Activated CD8-positive, alpha-beta memory T cell treated with anti-CD3 and anti-CD28 coated beads, Interleukin-2, amount 50 U/mL, for 1 hour (primary cell): ENCODE results near the gene EHMT1.

Experiments
- DNase-seq: peaks from one replicate; pipeline ENCODE4 v3.0.0-alpha.2; 2020; ENCODE audit errors: extremely low read depth

Gene EHMT1

DNA sequence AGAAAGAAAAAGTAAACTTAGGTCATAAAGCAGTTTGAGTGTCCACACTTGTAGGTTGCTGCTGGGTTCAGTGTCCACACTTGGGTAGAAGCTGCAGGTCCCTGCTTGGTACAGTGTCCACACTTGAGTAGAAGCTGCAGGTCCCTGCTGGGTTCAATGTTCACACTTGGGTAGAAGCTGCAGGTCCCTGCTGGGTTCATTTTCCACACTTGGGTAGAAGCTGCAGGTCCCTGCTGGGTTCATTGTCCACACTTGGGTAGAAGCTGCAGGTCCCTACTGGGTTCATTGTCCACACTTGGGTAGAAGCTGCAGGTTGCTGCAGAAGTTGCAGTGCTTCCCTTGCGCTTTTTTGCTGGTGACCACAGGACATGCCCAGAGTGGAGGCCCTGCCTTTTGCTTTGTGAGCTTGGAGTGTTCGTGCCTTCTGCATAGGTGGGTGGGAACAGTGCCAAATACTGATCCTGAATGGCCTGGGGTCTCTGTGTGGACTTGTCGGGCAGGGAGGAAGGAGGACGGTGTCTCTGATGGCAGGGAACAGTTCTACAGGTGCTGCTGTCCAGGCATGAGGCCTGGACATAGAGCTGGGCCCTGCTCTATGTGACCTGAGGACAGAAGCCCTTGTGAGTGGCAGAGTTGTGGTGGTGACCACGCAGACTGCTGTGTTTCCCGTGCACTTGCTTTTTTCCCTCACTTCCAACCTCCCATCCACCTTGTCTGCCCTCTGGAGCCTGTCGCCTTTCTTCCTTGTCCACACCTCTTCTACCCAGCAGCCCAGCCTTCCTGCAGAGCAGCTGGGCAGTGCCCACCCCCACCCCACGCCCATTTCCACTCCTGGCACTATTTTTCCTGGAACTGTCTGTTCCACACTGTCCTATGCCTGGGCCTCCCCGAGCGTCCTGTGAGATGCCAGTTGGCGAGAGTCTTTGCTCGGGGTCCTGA, 120.8 kb downstream of the EHMT1 start:
- DNase-seq: no peak

DNA sequence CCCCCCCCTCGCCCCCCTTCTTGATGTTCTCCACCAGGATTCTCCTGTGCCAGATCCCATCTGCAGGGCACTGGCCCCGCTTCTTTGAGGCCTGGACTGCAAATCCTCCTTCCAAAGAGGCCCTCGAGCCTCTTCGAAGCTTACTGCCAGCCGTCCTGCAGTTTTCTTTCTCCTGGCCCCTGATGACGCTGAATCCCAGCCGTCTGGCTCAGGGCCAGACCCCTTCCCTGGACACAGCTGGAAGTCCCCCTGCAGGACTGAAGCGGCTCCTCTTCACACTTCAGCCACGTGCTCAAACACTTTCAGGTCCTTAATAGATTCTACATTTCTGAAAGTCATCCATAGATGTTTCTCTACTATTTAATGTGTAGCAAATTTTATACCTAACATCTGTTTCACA, 121.5 kb downstream of the EHMT1 start:
- DNase-seq: no peak

DNA sequence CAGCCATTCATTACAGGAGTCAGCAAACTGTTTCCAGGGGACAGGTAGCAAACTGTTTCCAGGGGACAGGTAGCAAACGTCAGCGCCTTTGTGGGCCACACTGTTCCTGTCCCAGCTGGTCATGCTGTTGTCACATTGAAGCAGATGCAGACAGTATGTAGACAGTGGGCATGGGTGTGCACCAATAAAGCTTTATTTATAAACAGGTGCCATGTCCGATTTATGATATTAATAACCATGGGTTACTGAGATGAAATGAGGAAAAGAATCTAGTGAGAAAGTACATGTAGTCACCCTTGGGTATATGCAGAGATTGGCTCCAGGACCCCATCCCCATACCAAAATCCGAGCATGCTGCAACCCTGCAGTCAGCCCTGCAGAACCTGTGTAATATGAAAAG, 122.5 kb downstream of the EHMT1 start:
- no peak for DNase-seq

DNA sequence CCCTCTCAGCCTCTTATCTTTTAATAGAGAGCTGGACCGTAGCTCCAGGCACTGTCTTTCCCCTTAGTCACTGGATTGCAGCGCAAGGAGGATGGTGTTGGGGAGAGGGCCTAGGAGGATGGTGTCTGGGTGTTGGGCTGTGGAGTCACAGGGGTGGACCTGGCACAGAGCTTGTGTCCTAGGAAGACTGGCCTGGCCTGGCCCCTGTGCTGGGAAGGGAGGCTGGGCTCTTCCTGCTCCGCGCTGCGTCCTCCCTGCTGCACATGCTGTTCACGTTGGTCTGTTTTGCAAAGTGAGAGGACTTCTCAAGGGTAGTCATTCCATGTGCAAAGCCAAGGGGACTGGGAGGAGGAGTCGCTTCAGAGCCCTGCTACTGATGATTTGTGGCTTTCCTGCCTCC, 123.9 kb downstream of the EHMT1 start:
- no peak for DNase-seq

DNA sequence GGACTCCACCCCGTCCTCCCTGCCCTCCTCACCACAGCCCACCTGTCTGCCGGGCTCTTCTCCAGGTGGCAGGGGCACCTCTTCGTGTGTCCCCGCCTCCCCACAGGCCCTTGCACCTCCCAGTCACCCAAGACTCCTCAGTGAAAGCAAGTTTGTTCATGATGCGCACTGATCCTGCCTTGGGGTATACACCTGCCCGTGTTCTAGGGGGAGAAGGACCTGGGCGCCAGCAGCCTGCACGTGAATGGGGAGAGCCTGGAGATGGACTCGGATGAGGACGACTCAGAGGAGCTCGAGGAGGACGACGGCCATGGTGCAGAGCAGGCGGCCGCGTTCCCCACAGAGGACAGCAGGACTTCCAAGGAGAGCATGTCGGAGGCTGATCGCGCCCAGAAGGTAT, 124.9 kb downstream of the EHMT1 start:
- DNase-seq: no peak

DNA sequence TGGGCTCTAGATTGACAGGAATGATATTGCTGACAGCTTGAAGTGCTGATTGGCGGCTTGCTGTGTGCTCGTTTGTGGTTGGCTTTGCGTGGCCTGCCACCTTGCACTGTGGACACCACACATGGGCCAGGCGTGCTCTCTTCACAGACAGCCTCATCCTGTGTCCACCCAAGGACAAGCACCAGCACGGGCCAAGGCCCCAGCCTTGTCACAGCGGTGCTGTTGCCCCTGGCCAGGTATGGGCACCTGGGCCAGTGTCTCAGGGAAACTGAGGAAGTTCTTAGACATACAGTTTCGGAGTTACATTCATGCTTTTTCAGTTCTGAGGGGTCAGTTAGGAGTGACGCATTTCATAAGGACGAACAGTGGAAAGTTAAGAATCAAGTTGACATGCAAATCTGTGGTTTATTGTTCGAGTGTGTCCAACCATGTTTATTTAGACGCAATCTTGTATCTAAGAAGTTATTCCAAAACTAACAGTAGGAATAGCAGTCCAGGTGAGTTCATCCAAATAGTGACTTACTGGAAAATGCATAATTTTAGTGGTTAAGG, 125.9 kb downstream of the EHMT1 start:
- DNase-seq: no peak

DNA sequence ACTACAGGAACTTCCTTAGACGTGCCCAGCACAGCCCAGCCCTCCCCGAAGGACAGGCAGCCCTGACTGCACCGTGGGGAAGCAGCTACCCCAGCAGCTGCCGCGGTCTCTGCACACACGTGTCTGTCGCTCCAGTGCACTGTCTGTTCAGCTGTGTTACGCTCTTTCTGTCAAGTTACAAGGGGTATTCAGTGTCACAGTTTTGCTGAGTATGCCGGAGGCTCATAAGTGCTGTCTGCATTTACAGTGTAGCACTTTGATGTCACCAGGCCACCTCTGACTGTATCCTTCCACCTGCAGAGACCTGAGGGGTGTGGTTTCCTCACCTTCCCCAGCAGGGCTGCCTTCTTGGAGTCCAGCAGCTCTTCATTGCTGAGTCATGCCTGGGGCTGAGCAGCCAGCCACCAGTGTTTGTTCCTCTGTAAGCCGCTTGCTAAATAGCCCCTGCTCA, 126.8 kb downstream of the EHMT1 start:
- DNase-seq: no peak

DNA sequence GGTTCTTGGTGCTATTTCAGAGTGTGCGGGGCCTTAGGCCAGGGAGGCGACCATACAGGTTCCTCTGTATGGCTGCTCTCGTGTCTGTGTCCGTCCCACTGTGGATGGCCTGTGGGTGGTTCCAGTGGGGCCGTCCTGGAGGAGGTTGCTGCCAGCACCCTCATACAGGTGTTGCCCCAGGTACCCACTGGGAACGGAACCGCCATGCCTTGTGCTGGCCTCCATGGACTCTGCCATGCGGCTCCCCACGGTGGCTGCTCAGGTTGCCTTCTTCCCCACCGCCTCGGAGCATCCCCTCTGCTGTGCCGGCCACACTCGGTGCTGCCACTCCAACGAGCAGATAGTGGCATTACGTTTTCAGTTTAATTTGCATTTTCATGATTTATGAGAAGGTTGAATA, 129.5 kb downstream of the EHMT1 start:
- no peak for DNase-seq

DNA sequence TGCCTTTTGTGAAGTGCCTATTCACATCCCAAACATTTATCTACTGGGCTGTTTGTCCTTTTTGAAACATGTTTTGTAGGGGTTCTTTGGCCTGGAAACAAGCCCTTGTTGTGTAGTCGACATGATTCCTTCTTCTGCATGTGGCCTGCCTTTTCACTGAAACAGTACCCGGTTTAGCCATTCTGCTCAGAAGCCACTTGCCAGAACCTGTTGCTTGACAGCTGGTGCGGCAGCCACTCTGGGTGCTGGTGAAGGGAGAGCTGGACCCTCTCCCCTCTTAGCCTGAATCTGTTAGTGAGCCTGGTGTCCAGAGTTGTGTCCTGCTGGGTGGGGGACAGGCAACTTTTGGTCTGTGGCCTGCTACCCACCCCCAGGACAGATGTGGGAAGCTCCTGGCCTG, 129.9 kb downstream of the EHMT1 start:
- DNase-seq: no peak

DNA sequence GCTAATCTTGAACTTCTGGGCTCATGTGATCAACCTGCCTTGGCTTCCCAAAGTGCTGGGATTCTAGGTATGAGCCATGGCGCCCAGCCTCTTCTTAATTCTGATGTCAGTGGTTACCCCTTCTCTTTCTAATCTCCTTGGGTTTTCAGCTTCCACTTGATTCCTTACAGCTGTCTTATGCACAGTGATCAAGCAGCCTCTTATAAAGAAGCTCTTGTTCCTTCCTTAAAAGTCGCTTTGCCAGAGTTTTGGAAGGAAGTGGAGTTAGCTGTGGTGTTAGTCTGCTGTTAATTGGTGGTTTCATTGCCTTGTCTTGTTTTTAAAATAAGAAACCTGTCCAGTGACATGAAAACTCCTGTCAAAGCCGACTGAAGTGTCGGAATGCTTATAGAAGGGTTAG, 130.7 kb downstream of the EHMT1 start:
- DNase-seq: no peak

DNA sequence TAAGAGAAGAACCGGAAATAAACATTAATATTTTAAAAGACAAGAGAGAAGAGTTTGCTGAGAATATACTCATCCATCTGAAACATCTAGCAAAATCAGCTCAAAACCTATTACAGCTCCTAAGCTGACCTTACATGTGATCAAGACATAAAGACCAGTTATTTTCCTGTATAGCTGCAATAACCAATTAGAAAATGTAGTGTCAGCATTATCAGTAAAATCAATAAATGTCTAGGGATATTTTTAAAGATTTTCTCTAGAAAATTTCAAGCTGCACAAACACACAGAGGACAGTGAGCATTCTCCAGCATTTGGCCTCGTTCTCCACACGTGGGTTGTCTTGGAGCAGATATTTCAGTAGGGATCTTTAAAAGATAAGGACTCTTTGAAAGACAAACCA, 131.2 kb downstream of the EHMT1 start:
- DNase-seq: no peak

DNA sequence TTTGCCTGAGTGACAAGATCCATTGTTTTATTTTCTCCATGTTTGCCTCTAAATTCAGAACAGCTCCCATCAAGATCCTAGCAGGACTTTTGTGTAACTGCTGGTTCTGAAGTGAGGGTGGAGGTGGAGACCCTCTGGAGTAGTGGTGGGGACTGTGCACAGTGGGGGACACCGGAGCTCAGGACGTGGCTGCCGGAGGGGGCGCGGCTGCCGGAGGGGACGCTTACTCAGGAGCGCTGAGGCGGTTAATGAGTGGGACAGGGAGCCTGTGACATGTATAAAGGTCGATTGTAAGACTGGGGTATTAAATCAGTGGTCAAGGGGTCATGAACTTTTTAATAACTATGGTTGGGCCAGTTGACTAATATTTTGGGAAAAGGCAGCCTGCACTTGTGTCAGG, 131.8 kb downstream of the EHMT1 start:
- DNase-seq: no peak

DNA sequence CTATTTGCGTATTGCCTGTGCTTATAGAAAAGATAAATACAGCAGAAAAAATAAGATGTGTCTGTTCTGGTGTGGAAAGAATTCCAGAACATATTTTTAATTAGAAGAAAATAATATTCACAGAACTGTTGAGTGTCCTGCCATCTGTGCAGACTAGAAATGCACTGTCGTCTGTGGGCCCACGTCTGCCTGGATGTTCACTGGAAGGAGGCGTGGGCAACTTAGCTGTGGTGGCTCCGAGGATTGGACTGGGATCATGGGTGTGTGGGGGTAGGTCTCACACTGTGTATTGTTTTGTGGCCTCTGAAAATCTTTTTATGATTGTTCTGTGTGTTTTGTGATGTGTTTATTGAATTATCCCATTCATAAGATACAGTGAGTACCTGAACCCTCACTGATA, 132.8 kb downstream of the EHMT1 start:
- no peak for DNase-seq

DNA sequence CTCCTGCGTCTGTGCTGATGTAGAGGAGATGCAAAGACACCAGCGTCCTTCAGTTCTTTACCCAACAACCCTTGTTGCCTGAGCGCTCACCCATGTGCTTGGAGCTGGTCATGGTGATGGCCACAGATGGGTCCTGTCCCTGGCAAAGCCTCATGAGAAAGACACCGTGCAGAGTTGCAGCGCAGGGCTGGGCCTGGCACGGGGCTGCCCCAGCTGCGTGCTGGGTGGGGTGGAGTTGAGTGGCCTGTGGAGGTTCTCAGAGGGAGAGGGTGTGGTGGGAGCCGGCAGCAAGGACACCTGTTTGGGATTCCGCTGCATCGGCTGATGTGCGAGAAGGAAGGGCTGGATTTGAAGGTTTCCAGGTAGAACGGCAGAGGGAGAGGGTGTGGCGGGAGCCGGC, 133.6 kb downstream of the EHMT1 start:
- no peak for DNase-seq

DNA sequence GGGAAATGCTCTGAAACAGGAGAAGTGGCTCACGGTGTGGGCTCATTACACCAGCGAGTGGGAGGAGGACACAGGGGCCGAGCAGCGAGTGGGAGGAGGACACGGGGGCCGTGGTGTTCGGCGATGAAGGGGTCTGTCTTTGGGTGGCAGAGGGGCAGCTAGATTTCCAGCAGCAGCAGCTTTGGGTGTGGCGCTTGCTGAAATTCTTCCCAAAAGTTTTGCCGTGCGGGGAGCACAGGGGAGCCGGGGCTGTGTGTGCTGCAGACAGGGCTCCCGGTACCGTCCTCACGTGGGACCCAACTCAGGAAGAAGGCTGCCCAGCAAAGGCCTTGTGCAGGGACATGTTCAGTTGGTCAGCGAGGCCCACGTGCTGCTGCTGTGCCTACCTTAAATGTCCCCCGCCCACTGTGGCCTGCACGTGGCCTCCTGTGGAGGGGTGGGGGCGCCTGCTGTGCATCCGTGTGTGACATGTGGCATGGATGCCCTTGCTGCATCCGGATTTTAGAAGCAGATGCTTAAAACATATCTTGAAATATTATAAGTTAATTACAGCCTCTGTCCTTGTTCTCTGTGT, 134.5 kb downstream of the EHMT1 start:
- DNase-seq: no peak

DNA sequence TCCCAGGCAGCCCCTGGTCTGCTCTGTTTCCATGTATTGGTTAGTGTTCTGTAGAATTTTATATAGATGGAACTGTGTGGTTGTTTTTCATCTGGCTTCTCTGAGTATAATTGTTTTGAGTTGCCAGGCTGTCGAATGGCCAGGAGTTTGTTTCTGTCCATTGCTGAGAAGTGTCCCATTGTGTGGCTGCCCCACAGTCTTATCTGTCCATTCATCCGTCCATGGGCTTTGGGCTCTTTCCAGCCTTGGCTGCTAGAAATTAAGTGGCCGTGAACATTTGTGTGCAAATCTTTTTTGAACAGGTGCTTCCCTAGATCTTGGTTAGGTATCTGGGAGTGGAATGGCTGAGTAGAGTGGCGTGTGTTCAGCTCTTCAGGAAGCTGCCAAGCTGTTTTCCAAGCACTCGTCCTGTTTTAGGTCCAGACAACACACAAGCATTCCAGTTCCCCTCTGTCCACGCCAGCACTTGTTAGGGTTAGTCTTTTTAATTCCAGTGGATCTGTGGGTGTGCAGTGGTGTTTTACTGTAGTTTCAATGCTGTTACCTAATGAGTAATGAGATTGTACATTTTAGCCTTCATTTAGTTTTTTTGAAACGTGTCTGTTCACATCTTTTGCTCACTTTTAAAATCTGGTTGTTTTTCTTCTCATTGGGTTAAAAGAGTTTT, 136.6 kb downstream of the EHMT1 start:
- no peak for DNase-seq

DNA sequence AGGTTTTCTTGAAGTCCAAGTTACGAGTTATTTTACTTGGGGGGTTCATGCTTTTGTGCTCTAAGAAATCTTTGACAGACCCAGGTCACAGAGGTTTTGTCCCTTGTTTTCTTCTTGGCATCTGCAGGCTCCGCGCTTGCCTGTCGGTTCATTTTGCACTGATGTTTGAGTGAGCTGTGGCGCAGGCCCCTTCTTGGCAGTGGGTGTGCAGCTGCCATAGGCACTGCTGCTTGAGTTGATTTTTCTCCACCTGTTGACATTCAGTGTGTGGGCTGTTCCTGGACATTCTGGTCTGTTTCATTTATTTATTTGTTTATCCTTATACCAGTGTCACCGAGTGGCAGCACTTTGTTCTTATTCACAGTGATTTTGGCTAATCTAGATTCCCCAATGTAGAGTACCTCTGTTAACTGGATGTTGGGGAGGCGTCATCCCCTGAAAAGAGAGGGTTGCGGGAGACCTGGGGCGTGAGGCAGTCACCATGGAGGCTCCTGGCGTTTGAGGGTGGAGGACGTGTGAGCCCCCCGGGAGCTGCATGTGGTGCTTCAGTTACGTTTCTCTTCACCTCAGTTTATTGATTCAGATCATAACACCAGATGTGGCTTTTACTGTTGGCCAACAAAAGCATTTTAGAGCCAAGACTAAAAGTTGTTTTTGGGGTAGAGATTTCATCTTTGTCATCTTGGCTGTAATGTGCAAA, 137.4 kb downstream of the EHMT1 start:
- no peak for DNase-seq

DNA sequence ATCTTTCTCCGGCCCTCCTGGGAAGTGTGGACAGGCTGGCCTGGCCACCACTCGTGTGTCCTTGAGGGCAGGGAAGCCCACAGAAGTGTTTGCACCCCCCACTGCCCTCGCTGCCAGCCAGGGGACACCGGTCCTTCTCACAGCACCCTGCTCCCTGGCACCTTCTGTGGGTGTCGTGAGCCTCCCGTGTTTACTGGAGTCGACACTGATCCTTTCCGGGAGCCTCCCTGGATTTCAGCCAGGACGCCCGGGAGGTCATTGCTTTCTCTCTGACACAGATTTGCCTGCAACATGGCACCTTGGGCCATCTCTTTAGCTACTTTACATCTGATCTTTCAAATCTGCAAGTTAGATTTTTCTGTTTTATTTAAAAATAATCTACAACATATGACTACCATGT, 138.3 kb downstream of the EHMT1 start:
- no peak for DNase-seq

DNA sequence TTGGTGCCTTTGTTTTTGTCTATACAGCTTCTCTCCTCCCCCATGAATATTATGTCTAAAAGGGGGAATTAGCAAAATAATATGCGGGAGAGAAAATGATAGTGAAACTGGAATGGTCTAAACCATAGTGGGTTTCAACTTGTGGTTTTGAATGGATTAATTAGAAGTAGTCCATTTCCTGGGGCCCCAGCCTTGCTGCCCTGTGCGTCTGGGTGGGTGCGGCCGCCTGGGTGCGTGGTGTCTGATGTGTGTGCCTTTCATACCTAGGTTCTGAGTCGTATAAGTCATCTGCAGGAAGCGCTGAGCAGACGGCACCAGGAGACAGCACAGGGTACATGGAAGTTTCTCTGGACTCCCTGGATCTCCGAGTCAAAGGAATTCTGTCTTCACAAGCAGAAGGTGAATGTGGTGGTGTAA, 138.8 kb downstream of the EHMT1 start:
- DNase-seq: no peak

DNA sequence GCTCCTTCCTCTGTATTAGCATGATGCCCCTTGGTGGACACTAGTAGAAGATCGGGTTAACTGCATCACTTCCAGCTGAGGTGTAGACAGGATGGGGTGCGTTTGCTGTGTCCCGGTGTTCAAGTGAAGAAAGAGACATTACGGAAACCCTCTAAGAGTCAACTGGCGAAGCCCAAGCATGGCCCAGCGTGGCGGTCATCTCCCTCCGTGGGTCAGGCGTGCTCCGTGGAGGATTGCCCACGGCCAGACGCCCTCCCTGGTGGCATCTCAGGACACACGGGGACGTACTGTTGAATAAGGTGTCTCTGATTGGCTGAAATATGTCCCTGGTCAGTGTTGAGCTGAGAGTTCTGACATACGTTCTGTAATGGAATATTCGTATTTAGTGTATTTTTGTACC, 139.3 kb downstream of the EHMT1 start:
- no peak for DNase-seq

DNA sequence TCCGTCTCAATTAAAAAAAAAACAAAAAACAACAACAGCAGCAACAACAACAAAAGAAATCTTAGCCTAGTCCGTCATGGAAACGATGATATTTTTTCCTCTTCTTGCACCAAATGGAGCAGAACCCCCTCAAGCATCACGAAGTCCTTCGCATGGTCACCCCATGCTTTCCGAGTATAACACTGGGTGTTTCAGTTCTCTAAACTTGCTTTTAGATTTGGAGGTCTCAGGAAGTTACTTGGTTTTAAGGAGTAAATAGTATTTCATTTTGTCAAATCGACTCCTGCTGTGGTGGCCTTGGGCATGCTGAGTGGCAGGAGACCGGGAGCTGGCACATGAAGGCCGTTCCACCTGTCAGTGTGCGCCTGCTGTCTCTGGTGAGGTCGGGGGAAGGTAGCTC, 140.3 kb downstream of the EHMT1 start:
- DNase-seq: no peak
